ENCODE results near the gene IFT27.

Gene IFT27

GRCh38 chr22:36797911-36798673, 22.2 kb upstream of the IFT27 start:
- no peak for TF ChIP-seq SIN3A (IDR thresholded peaks at IDR 0.05; ENCODE audit: borderline replicate concordance, insufficient read depth, low read length)
- no peak for TF ChIP-seq FOXP2 (optimal IDR thresholded peaks at IDR 0.05; ENCODE audit: borderline replicate concordance, extremely low read depth, extremely low read length, insufficient read depth)
- no peak for TF ChIP-seq REST (IDR thresholded peaks at IDR 0.05; ENCODE audit: insufficient read depth in 1 of 2, low read depth in 2 of 2, low read length in 2 of 2)
- no peak for TF ChIP-seq POLR2AphosphoS5 (IDR thresholded peaks at IDR 0.05; ENCODE audit: low read depth, low read length)
- no peak for TF ChIP-seq TAF1 (IDR thresholded peaks at IDR 0.05; ENCODE audit: borderline replicate concordance, insufficient read depth, low read length)

- TF ChIP-seq POLR2AphosphoS5 (IDR thresholded peaks at IDR 0.05; ENCODE audit: low read depth, low read length): no peak
- no peak for TF ChIP-seq REST (IDR thresholded peaks at IDR 0.05; ENCODE audit: insufficient read depth in 1 of 2, low read depth in 2 of 2, low read length in 2 of 2)
- TF ChIP-seq FOXP2 (optimal IDR thresholded peaks at IDR 0.05; ENCODE audit: borderline replicate concordance, extremely low read depth, extremely low read length, insufficient read depth): no peak
- TF ChIP-seq SIN3A (IDR thresholded peaks at IDR 0.05; ENCODE audit: borderline replicate concordance, insufficient read depth, low read length): no peak
- no peak for TF ChIP-seq TAF1 (IDR thresholded peaks at IDR 0.05; ENCODE audit: borderline replicate concordance, insufficient read depth, low read length)
Observed at GRCh38 chr22:36797374-36797773, 21.5 kb upstream of the IFT27 start.

GRCh38 chr22:36796552-36797175, 20.7 kb upstream of the IFT27 start:
- TF ChIP-seq FOXP2 (optimal IDR thresholded peaks at IDR 0.05; ENCODE audit: borderline replicate concordance, extremely low read depth, extremely low read length, insufficient read depth) (no peak), SIN3A (IDR thresholded peaks at IDR 0.05; ENCODE audit: borderline replicate concordance, insufficient read depth, low read length) (no peak), POLR2AphosphoS5 (IDR thresholded peaks at IDR 0.05; ENCODE audit: low read depth, low read length) (no peak), TAF1 (IDR thresholded peaks at IDR 0.05; ENCODE audit: borderline replicate concordance, insufficient read depth, low read length) (no peak), REST (IDR thresholded peaks at IDR 0.05; ENCODE audit: insufficient read depth in 1 of 2, low read depth in 2 of 2, low read length in 2 of 2) (no peak)

GRCh38 chr22:36795633-36796032, 19.7 kb upstream of the IFT27 start:
- TF ChIP-seq FOXP2 (optimal IDR thresholded peaks at IDR 0.05; ENCODE audit: borderline replicate concordance, extremely low read depth, extremely low read length, insufficient read depth) (no peak), REST (IDR thresholded peaks at IDR 0.05; ENCODE audit: insufficient read depth in 1 of 2, low read depth in 2 of 2, low read length in 2 of 2) (no peak), POLR2AphosphoS5 (IDR thresholded peaks at IDR 0.05; ENCODE audit: low read depth, low read length) (no peak), TAF1 (IDR thresholded peaks at IDR 0.05; ENCODE audit: borderline replicate concordance, insufficient read depth, low read length) (no peak), SIN3A (IDR thresholded peaks at IDR 0.05; ENCODE audit: borderline replicate concordance, insufficient read depth, low read length) (no peak)
